Hepatocyte (in vitro differentiated cells): ENCODE data around the gene MED13L.
A peak's percentile ranks its signal among the peaks of the same experiment; 100 is the strongest.

Source experiments
- CTCF ChIP-seq: fragments of 200-600 bp; sonication (generic); IDR thresholded peaks from 2 replicates; pipeline ENCODE4 v1.5.1; 2016; ENCODE audit warnings: antibody characterized with exemption, mild to moderate bottlenecking; ENCODE audit not compliant: poor library complexity
- EZH2phosphoT487 ChIP-seq: fragments of 200-600 bp; sonication (generic); IDR thresholded peaks from one replicate; pipeline ENCODE4 v1.6.1; 2018; ENCODE audit warnings: antibody characterized with exemption, mild to moderate bottlenecking, low read depth, moderate library complexity; ENCODE audit not compliant: unreplicated experiment, severe bottlenecking

DNA sequence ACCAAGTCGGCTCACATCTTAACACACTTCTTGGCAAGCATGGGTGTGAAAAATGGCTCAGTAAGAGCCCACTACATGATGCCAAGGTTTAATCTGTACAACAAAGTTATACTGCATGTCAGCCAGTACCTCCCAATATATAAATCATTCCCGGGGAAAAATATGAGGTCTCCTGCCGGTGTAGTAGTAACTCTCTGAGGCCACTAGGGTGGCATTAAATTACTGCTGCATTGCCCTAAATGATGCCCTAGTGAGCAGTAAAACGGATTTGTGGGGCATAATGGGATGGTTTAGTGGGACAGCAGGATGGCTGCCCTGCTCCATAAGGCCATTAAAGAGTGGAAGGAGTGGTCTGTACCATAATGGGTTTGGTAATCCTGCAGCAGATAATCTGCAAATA lies 267.7 kb downstream of the MED13L start:
- peak; percentile 26 for TF ChIP-seq CTCF
- TF ChIP-seq EZH2phosphoT487 = no peak
